ENCODE data around the gene CPNE6.

- TF ChIP-seq YY1 (IDR thresholded peaks at IDR 0.05; ENCODE audit: insufficient read depth, insufficient read length), result no peak
- no peak for TF ChIP-seq SUZ12 (IDR thresholded peaks at IDR 0.05; ENCODE audit: extremely low read depth, insufficient read depth, insufficient read length)
These were observed 29.0 kb downstream of the CPNE6 start for GRCh38 chr14:24100197-24100981.

All from NT2/D1 (cell line).